ENCODE data around the gene LIN54.

GRCh38 chr4:82896755-82897154, 113.9 kb downstream of the LIN54 start:
- no peak for TF ChIP-seq ZNF274 (IDR thresholded peaks at IDR 0.05; ENCODE audit: low read depth, low read length)
- TF ChIP-seq YY1 (IDR thresholded peaks at IDR 0.05; ENCODE audit: insufficient read depth, insufficient read length), result no peak
- TF ChIP-seq SUZ12 (IDR thresholded peaks at IDR 0.05; ENCODE audit: extremely low read depth, insufficient read depth, insufficient read length), result no peak
